Measurements from ENCODE around the gene MYL3.

- TF ChIP-seq POLR2A (IDR thresholded peaks at IDR 0.05) (no peak), CTCF (IDR thresholded peaks at IDR 0.05) (no peak), POLR2AphosphoS5 (IDR thresholded peaks at IDR 0.05) (no peak), EP300 (IDR thresholded peaks at IDR 0.05) (no peak)
Observed at GRCh38 chr3:46812237-46812791, 50.9 kb downstream of the MYL3 start.
